Measurements from ENCODE around the gene NLK. TPM values are rescaled to one million over a fixed set of nuclear protein-coding genes. Genes with fewer than 3 reads are reported as not detected.

The NLK gene
- total RNA-seq, 1 donor from 2014 or later: 13.3 TPM

DNA sequence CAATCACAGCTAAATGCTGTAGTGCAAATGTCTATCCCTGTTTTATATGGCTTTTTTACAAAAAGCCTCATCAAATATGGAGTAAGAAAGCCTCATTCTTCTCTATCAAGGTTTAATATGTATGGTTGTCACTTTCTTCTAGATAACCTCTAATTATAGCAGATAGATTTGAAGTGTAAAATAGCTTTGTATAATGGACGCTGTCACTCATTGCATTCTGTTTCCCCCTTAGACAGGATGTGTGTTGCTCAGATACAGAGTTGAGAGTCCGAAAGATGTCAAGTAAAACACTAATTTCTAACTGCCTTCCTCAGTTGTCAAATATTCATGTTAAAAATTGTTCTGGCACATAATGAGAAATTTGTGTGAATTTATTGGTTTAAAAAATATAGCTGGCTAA lies 88.0 kb downstream of the NLK start:
- intact Hi-C loops (cut with DNase I): no loop called here
- Histone ChIP-seq H3K9me3 (no peaks in the 10 kb centered on the region), H3K4me1 (no peaks in the 10 kb centered on the region), H3K4me3 (no peak overlapping the region), H3K27ac (no peak overlapping the region), H3K27me3 (no peaks in the 10 kb centered on the region), H3K36me3 (peaks cover 0 to 4% of the 10 kb centered on the region in 2 donors)
- DNase-seq (ENCODE audit: extremely low spot score in 2 of 2): no peak
- TF ChIP-seq POLR2AphosphoS5 (IDR thresholded peaks at IDR 0.05; ENCODE audit: insufficient read depth in 1 of 2, low read depth in 1 of 2) (no peak), CTCF (IDR thresholded peaks at IDR 0.05) (no peak), POLR2A (IDR thresholded peaks at IDR 0.05) (no peak)

GRCh38 chr17:28131599-28131998 lies 89.1 kb downstream of the NLK start:
- Histone ChIP-seq H3K4me3 (no peak overlapping the region), H3K9me3 (no peaks in the 10 kb centered on the region), H3K4me1 (no peaks in the 10 kb centered on the region), H3K36me3 (peaks cover 0 to 4% of the 10 kb centered on the region in 2 donors), H3K27ac (no peak overlapping the region), H3K27me3 (no peaks in the 10 kb centered on the region)
- TF ChIP-seq POLR2A (IDR thresholded peaks at IDR 0.05): no peak
- no peak for TF ChIP-seq CTCF (IDR thresholded peaks at IDR 0.05)
- no peak for TF ChIP-seq POLR2AphosphoS5 (IDR thresholded peaks at IDR 0.05; ENCODE audit: insufficient read depth in 1 of 2, low read depth in 1 of 2)
- intact Hi-C loops (cut with DNase I): no loop called here
- DNase-seq (ENCODE audit: extremely low spot score in 2 of 2): no peak

DNA sequence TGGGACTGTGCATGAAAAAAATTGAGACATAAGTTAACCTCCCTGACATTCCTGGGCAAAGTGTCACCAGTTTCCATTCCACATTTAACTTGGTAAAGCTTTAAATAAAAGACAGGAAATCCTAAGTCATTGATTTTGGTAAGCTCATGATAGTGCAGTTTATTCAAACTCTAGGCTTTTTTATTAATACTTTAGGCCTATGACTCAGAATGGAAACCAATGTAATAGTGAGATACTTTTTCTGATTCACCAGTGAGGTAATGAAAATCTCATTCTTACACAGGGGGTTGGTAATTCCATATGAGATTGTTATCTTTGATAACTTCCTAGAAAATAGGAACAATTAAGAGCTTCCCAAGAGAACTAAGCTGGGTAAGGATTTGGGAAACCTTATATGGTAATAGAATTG lies 91.1 kb downstream of the NLK start:
- no peak for TF ChIP-seq POLR2A (IDR thresholded peaks at IDR 0.05)
- no peak for TF ChIP-seq CTCF (IDR thresholded peaks at IDR 0.05)
- no peak for TF ChIP-seq POLR2AphosphoS5 (IDR thresholded peaks at IDR 0.05; ENCODE audit: insufficient read depth in 1 of 2, low read depth in 1 of 2)
- intact Hi-C loops (cut with DNase I): no loop called here
- Histone ChIP-seq H3K9me3 (no peaks in the 10 kb centered on the region), H3K27ac (no peak overlapping the region), H3K4me1 (no peaks in the 10 kb centered on the region), H3K27me3 (no peaks in the 10 kb centered on the region), H3K36me3 (peaks cover 0 to 4% of the 10 kb centered on the region in 2 donors), H3K4me3 (no peak overlapping the region)
- DNase-seq (ENCODE audit: extremely low spot score in 2 of 2): no peak

DNA sequence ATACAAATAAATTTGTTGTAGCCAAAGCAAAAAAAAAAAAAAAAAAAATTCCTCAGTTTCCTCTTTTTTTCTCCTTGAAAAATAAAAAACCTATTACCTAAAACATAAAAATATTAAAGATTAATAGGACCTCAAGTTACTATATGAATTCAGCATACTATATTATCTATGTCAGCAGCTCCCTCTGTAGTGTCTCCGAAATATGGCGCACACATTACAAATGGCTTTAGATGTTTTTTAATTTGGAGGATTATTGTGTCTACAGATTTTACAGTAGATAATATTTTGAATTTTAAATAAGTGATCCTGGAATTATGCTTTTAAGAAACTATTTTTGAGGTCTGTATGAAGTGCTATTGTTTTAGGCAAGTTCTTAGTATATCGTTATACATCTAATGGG lies 94.4 kb downstream of the NLK start:
- no peak overlapping the region for H3K27ac ChIP-seq
- H3K9me3 ChIP-seq: no peaks in the 10 kb centered on the region
- H3K4me3 ChIP-seq: no peak overlapping the region
- no peaks in the 10 kb centered on the region for H3K4me1 ChIP-seq
- no peak for DNase-seq (ENCODE audit: extremely low spot score in 2 of 2)
- H3K27me3 ChIP-seq: no peaks in the 10 kb centered on the region
- peaks cover 0 to 4% of the 10 kb centered on the region in 2 donors for H3K36me3 ChIP-seq
- no peak for TF ChIP-seq POLR2AphosphoS5 (IDR thresholded peaks at IDR 0.05; ENCODE audit: insufficient read depth in 1 of 2, low read depth in 1 of 2)
- no peak for TF ChIP-seq POLR2A (IDR thresholded peaks at IDR 0.05)
- TF ChIP-seq CTCF (IDR thresholded peaks at IDR 0.05): no peak
- intact Hi-C loops (cut with DNase I): no loop called here

DNA sequence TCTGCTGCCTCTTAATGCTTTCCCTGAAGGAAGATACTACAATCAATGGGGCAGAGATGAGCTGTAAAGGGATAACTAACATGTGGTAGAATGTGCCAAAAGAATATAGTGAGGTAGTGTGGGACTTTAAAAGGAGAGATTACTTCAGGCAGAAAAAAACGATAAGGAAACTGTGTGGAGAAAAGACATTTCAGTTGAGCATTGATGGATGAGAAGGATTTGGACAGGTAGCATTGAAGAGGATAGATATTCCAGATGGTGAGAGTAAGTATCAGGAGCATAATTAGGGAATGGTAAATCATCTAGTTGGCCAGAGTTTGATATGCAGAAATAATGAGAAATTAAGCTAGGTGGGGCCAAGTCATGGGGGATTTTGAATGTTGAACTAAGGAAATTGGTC lies 97.3 kb downstream of the NLK start:
- no peaks in the 10 kb centered on the region for H3K27me3 ChIP-seq

More for the DNA sequence above, 97.3 kb downstream of the NLK start:
- Histone ChIP-seq H3K9me3 (no peaks in the 10 kb centered on the region), H3K36me3 (no peaks in the 10 kb centered on the region), H3K4me1 (no peaks in the 10 kb centered on the region), H3K4me3 (no peak overlapping the region), H3K27ac (no peak overlapping the region)
- TF ChIP-seq CTCF (IDR thresholded peaks at IDR 0.05) (no peak), POLR2AphosphoS5 (IDR thresholded peaks at IDR 0.05; ENCODE audit: insufficient read depth in 1 of 2, low read depth in 1 of 2) (no peak), POLR2A (IDR thresholded peaks at IDR 0.05) (no peak)
- no peak for DNase-seq (ENCODE audit: extremely low spot score in 2 of 2)
- intact Hi-C loops (cut with DNase I): no loop called here
